Measurements from ENCODE around the gene NME8. TPM values are rescaled to one million over a fixed set of nuclear protein-coding genes. Genes with fewer than 3 reads are reported as not detected.
A peak's percentile ranks its signal among the peaks of the same experiment; 100 is the strongest.

NME8 gene
- total and polyA plus RNA-seq, 4 donors = 1.2 to 4.9 (median 2.0) TPM; not detected in 1

- Histone ChIP-seq H3K4me1 (ENCODE audit: control insufficient read depth in 1 of 2, insufficient read depth in 2 of 2, low read length in 2 of 2) (peaks cover 0 to 4% of the 10 kb centered on the region in 2 donors), H3K36me3 (ENCODE audit: control insufficient read depth in 1 of 2, insufficient read depth in 2 of 2, low read length in 1 of 2) (no peaks in the 10 kb centered on the region), H3K27ac (ENCODE audit: low read depth in 1 of 2, low read length in 2 of 2) (peak overlapping the region in 1 of 2 donors; percentile 58), H3K27me3 (ENCODE audit: control insufficient read depth in 1 of 2, insufficient read depth in 2 of 2, low read length in 1 of 2) (no peaks in the 10 kb centered on the region), H3K4me3 (ENCODE audit: low read length in 2 of 2) (no peak overlapping the region), H3K9me3 (ENCODE audit: control insufficient read depth, low read length) (no peaks in the 10 kb centered on the region)
- intact Hi-C loops (cut with DNase I) = no loop called here
- ATAC-seq (ENCODE audit: low FRiP score) (peak; percentile 54), DNase-seq (no peak)
- WGBS, 2 donors = 4 to 9% methylated on average over 1 of the region's 1 CpG
Observed at GRCh38 chr7:37908221-37908788, 59.9 kb downstream of the NME8 start.

GRCh38 chr7:37912756-37913155, 64.4 kb downstream of the NME8 start:
- Histone ChIP-seq H3K4me3 (ENCODE audit: low read length in 2 of 2) (no peak overlapping the region), H3K27ac (ENCODE audit: low read depth in 1 of 2, low read length in 2 of 2) (peak overlapping the region; percentile 18 to 22), H3K9me3 (ENCODE audit: control insufficient read depth, low read length) (no peaks in the 10 kb centered on the region), H3K27me3 (ENCODE audit: control insufficient read depth in 1 of 2, insufficient read depth in 2 of 2, low read length in 1 of 2) (no peaks in the 10 kb centered on the region), H3K4me1 (ENCODE audit: control insufficient read depth in 1 of 2, insufficient read depth in 2 of 2, low read length in 2 of 2) (peaks cover 0 to 4% of the 10 kb centered on the region in 2 donors), H3K36me3 (ENCODE audit: control insufficient read depth in 1 of 2, insufficient read depth in 2 of 2, low read length in 1 of 2) (no peaks in the 10 kb centered on the region)
- intact Hi-C loops (cut with DNase I) = no loop called here
- ATAC-seq (ENCODE audit: low FRiP score) = no peak
- WGBS, 2 donors = 34 to 39% methylated on average over 2 of the region's 2 CpGs
- DNase-seq = no peak

GRCh38 chr7:37915438-37915837, 67.0 kb downstream of the NME8 start:
- Histone ChIP-seq H3K36me3 (ENCODE audit: control insufficient read depth in 1 of 2, insufficient read depth in 2 of 2, low read length in 1 of 2) (no peaks in the 10 kb centered on the region), H3K9me3 (ENCODE audit: control insufficient read depth, low read length) (no peaks in the 10 kb centered on the region), H3K27ac (ENCODE audit: low read depth in 1 of 2, low read length in 2 of 2) (peak overlapping the region in 1 of 2 donors; percentile 20), H3K27me3 (ENCODE audit: control insufficient read depth in 1 of 2, insufficient read depth in 2 of 2, low read length in 1 of 2) (no peaks in the 10 kb centered on the region), H3K4me3 (ENCODE audit: low read length in 2 of 2) (peak overlapping the region in 1 of 2 donors; percentile 41), H3K4me1 (ENCODE audit: control insufficient read depth in 1 of 2, insufficient read depth in 2 of 2, low read length in 2 of 2) (peaks cover 0 to 4% of the 10 kb centered on the region in 2 donors)
- ATAC-seq (ENCODE audit: low FRiP score) (no peak), DNase-seq (peak in 1 of 2 donors; percentile 58)
- 1 to 2% methylated on average over 5 of the region's 5 CpGs for WGBS, 2 donors
- intact Hi-C loops (cut with DNase I) = loop anchor here in 1 of 2 donors (5.0 kb wide), 2 partner anchors 187 to 262 kb away; partner anchors contain the start of gene STARD3NL

- peak overlapping the region; percentile 24 to 53 for H3K27ac ChIP-seq (ENCODE audit: low read depth in 1 of 2, low read length in 2 of 2)
- DNase-seq (peak; percentile 66 to 80), ATAC-seq (ENCODE audit: low FRiP score) (peak; percentile 61)
- WGBS, 2 donors = 0 to 1% methylated on average over 54 to 57 of the region's 57 CpGs
- no peaks in the 10 kb centered on the region for H3K36me3 ChIP-seq (ENCODE audit: control insufficient read depth in 1 of 2, insufficient read depth in 2 of 2, low read length in 1 of 2)
- H3K27me3 ChIP-seq (ENCODE audit: control insufficient read depth in 1 of 2, insufficient read depth in 2 of 2, low read length in 1 of 2) = no peaks in the 10 kb centered on the region
- no peaks in the 10 kb centered on the region for H3K9me3 ChIP-seq (ENCODE audit: control insufficient read depth, low read length)
- H3K4me1 ChIP-seq (ENCODE audit: control insufficient read depth in 1 of 2, insufficient read depth in 2 of 2, low read length in 2 of 2) = peaks cover 0 to 4% of the 10 kb centered on the region in 2 donors
- H3K4me3 ChIP-seq (ENCODE audit: low read length in 2 of 2) = peak overlapping the region; percentile 35 to 41
- intact Hi-C loops (cut with DNase I) = loop anchor here in 1 of 2 donors (5.0 kb wide), 2 partner anchors 186 to 261 kb away; partner anchors contain the start of gene STARD3NL
Observed at GRCh38 chr7:37916017-37916672, 67.7 kb downstream of the NME8 start.

GRCh38 chr7:37916673-37917660, 68.6 kb downstream of the NME8 start, which contains the start of gene SFRP4:
Gene SFRP4, minus strand, starts transcription at chr7:37916817. Its CDS starts 280 bp downstream, at chr7:37916537.
- Histone ChIP-seq H3K27ac (ENCODE audit: low read depth in 1 of 2, low read length in 2 of 2) (peak within 1 kb of the TSS; percentile 24 to 53), H3K27me3 (ENCODE audit: control insufficient read depth in 1 of 2, insufficient read depth in 2 of 2, low read length in 1 of 2) (no peaks in the 10 kb centered on the region), H3K9me3 (ENCODE audit: control insufficient read depth, low read length) (no peaks in the 10 kb centered on the region), H3K36me3 (ENCODE audit: control insufficient read depth in 1 of 2, insufficient read depth in 2 of 2, low read length in 1 of 2) (no peaks in the 10 kb centered on the region), H3K4me3 (ENCODE audit: low read length in 2 of 2) (peak within 1 kb of the TSS; percentile 35 to 41), H3K4me1 (ENCODE audit: control insufficient read depth in 1 of 2, insufficient read depth in 2 of 2, low read length in 2 of 2) (peaks cover 0 to 4% of the 10 kb centered on the region in 2 donors)
- intact Hi-C loops (cut with DNase I) = loop anchor here in 1 of 2 donors (5.0 kb wide), 2 partner anchors 185 to 260 kb away; partner anchors contain the start of gene STARD3NL
- DNase-seq (peak; percentile 88 to 93), ATAC-seq (ENCODE audit: low FRiP score) (peak; percentile 89)
- WGBS, 2 donors = 0% methylated on average over 41 to 46 of the region's 46 CpGs

- H3K4me3 ChIP-seq (ENCODE audit: low read length in 2 of 2) = no peak overlapping the region
- peaks cover 0 to 5% of the 10 kb centered on the region in 2 donors for H3K4me1 ChIP-seq (ENCODE audit: control insufficient read depth in 1 of 2, insufficient read depth in 2 of 2, low read length in 2 of 2)
- DNase-seq (no peak), ATAC-seq (ENCODE audit: low FRiP score) (no peak)
- 68 to 81% methylated on average over 4 of the region's 4 CpGs for WGBS, 2 donors
- intact Hi-C loops (cut with DNase I) = loop anchor here in 1 of 2 donors (5.0 kb wide), 2 partner anchors 184 to 259 kb away; partner anchors contain the start of gene STARD3NL
- no peaks in the 10 kb centered on the region for H3K27me3 ChIP-seq (ENCODE audit: control insufficient read depth in 1 of 2, insufficient read depth in 2 of 2, low read length in 1 of 2)
- no peaks in the 10 kb centered on the region for H3K36me3 ChIP-seq (ENCODE audit: control insufficient read depth in 1 of 2, insufficient read depth in 2 of 2, low read length in 1 of 2)
- H3K9me3 ChIP-seq (ENCODE audit: control insufficient read depth, low read length) = no peaks in the 10 kb centered on the region
- H3K27ac ChIP-seq (ENCODE audit: low read depth in 1 of 2, low read length in 2 of 2) = no peak overlapping the region
Observed at GRCh38 chr7:37918526-37918925, 70.1 kb downstream of the NME8 start.

- H3K4me1 ChIP-seq (ENCODE audit: control insufficient read depth in 1 of 2, insufficient read depth in 2 of 2, low read length in 2 of 2) = peaks cover 0 to 5% of the 10 kb centered on the region in 2 donors
- 13 to 14% methylated on average over 22 of the region's 22 CpGs for WGBS, 2 donors
- DNase-seq (peak; percentile 78 to 84), ATAC-seq (ENCODE audit: low FRiP score) (no peak)
- H3K4me3 ChIP-seq (ENCODE audit: low read length in 2 of 2) = peak within 1 kb of the TSS; percentile 50 to 84
- no peaks in the 10 kb centered on the region for H3K36me3 ChIP-seq (ENCODE audit: control insufficient read depth in 1 of 2, insufficient read depth in 2 of 2, low read length in 1 of 2)
- H3K27me3 ChIP-seq (ENCODE audit: control insufficient read depth in 1 of 2, insufficient read depth in 2 of 2, low read length in 1 of 2) = no peaks in the 10 kb centered on the region
- H3K9me3 ChIP-seq (ENCODE audit: control insufficient read depth, low read length) = no peaks in the 10 kb centered on the region
- intact Hi-C loops (cut with DNase I) = no loop called here
- peak within 1 kb of the TSS; percentile 2 to 66 for H3K27ac ChIP-seq (ENCODE audit: low read depth in 1 of 2, low read length in 2 of 2)
Observed at GRCh38 chr7:37920305-37920848, 72.0 kb downstream of the NME8 start, which contains the start of gene EPDR1. Gene EPDR1, plus strand, starts transcription at chr7:37920640. Its CDS starts 300 bp downstream, at chr7:37920940.
